ENCODE measurements around the gene EPB41L2. TPM values are rescaled to one million over a fixed set of nuclear protein-coding genes. Genes with fewer than 3 reads are reported as not detected.

Gene EPB41L2
- total RNA-seq, 1 experiment from 2014 or later: 74.8 TPM

DNA sequence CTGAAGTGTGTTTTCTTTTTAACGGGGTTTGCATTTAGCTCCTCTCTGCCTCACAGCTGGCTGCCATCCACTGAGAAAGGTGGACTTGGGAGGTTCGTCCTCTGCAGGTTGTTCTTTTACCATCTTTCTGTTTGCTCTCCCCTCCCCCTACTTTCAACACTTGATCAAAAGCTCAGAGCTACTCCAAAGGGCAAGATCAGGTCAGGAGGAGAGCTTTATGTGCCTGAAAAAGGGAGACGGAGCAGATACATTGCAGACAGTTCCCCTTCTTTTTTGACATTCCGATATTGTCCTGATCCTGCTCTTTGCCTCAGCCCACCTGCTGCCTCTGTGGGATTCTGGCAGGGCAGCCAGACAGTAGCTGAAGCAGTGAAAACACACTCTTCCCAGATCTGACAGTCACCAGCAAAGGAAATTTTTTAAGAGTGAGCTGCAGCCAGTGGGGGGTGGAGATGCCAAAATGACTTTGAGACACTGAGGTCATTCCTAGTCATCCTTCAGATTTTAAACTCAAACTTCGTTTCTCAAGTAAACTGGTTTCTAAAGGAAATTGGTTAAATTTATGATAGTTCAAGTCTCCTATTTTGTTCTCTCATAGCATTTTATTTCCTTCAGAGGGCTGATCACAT lies 209.4 kb downstream of the EPB41L2 start (continued):
- TF ChIP-seq, protein P1, sequence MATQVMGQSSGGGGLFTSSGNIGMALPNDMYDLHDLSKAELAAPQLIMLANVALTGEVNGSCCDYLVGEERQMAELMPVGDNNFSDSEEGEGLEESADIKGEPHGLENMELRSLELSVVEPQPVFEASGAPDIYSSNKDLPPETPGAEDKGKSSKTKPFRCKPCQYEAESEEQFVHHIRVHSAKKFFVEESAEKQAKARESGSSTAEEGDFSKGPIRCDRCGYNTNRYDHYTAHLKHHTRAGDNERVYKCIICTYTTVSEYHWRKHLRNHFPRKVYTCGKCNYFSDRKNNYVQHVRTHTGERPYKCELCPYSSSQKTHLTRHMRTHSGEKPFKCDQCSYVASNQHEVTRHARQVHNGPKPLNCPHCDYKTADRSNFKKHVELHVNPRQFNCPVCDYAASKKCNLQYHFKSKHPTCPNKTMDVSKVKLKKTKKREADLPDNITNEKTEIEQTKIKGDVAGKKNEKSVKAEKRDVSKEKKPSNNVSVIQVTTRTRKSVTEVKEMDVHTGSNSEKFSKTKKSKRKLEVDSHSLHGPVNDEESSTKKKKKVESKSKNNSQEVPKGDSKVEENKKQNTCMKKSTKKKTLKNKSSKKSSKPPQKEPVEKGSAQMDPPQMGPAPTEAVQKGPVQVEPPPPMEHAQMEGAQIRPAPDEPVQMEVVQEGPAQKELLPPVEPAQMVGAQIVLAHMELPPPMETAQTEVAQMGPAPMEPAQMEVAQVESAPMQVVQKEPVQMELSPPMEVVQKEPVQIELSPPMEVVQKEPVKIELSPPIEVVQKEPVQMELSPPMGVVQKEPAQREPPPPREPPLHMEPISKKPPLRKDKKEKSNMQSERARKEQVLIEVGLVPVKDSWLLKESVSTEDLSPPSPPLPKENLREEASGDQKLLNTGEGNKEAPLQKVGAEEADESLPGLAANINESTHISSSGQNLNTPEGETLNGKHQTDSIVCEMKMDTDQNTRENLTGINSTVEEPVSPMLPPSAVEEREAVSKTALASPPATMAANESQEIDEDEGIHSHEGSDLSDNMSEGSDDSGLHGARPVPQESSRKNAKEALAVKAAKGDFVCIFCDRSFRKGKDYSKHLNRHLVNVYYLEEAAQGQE (IDR thresholded peaks at IDR 0.05; ENCODE audit: low read depth): no peak
- TF ChIP-seq, protein P2, sequence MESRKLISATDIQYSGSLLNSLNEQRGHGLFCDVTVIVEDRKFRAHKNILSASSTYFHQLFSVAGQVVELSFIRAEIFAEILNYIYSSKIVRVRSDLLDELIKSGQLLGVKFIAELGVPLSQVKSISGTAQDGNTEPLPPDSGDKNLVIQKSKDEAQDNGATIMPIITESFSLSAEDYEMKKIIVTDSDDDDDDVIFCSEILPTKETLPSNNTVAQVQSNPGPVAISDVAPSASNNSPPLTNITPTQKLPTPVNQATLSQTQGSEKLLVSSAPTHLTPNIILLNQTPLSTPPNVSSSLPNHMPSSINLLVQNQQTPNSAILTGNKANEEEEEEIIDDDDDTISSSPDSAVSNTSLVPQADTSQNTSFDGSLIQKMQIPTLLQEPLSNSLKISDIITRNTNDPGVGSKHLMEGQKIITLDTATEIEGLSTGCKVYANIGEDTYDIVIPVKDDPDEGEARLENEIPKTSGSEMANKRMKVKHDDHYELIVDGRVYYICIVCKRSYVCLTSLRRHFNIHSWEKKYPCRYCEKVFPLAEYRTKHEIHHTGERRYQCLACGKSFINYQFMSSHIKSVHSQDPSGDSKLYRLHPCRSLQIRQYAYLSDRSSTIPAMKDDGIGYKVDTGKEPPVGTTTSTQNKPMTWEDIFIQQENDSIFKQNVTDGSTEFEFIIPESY (IDR thresholded peaks at IDR 0.05; ENCODE audit: extremely low read depth, insufficient replicate concordance, low read length): no peak
- TF ChIP-seq RAD21 (IDR thresholded peaks at IDR 0.05; ENCODE audit: low read depth): no peak

DNA sequence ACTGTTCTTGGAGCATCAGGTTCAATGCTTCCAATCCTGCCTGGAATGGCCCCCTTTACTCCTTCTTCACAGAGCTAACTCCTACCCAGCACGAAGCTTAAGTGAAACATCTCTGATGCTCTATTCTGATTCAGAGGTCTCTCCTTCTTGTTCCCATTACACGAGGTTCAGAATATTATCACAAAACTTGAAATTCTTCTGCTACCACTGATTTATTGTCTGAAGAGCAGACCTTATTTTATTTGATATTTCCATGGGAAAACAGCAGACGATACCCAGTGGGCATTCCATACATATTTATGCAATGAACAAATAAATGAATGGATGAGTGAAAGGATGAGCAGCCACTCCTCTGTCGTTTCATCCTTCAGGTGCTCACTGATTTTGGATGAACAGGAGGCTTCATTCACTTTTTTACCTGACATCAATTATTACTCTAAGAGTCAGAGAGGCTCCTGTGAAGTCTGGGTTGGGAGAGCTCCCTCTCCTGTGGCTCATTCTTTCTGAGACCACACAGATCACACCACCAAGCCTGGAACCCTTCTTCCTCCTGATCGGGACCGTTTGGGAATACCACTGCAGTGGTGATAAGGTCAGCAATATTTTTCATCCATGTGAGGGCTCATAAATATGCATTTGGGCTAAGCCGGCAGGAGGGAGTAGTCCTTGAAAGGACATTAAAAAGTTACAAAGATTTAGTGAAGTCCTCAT lies 210.0 kb downstream of the EPB41L2 start:
- no peak overlapping the region for H3K27ac ChIP-seq (ENCODE audit: low read depth, low read length)
- H3K4me3 ChIP-seq (replicated peaks in 1 of 2; ENCODE audit: low read depth in 1 of 2, low read length in 2 of 2): no peak overlapping the region
- BruUV-seq (replicated peaks): no TSS peak
- no peaks in the 10 kb centered on the region for H3K9me3 ChIP-seq (ENCODE audit: control insufficient read depth in 1 of 2, insufficient read depth in 1 of 2, low read depth in 1 of 2, low read length in 2 of 2)
- no peak overlapping the region for H3K4me2 ChIP-seq (ENCODE audit: low read length)
- no peak overlapping the region for H2AFZ ChIP-seq (ENCODE audit: low read depth, low read length, poor library complexity, severe bottlenecking)
- H3K9ac ChIP-seq (ENCODE audit: low read length): no peak overlapping the region
- ChIA-PET RAD21 (ENCODE audit: low non-redundant PET in 1 of 2, low total read pairs in 2 of 2, uncharacterized antibody in 2 of 2, unreplicated experiment in 2 of 2) (no interaction called here), CTCF (no interaction called here), POLR2A (no interaction called here)
- H3K36me3 ChIP-seq (ENCODE audit: control insufficient read depth in 1 of 2, insufficient read depth in 2 of 2, low read length in 2 of 2): no peaks in the 10 kb centered on the region
- H3K79me2 ChIP-seq (ENCODE audit: insufficient read depth, low read length): no peaks in the 10 kb centered on the region
- peaks cover 0 to 5% of the 10 kb centered on the region in 2 experiments; a peak in 1 of 4 replicates for H3K4me1 ChIP-seq (ENCODE audit: control insufficient read depth in 1 of 2, insufficient read depth in 2 of 2, low read length in 2 of 2)
- DNase-seq (ENCODE audit: low read depth, low spot score): no peak
- H3K9me2 ChIP-seq (ENCODE audit: insufficient read depth): no peaks in the 10 kb centered on the region
- ATAC-seq: no peak
- intact Hi-C loops (cut with micrococcal nuclease): no loop called here
- no peaks in the 10 kb centered on the region for H3K27me3 ChIP-seq (ENCODE audit: insufficient read depth, low read length)
- no peaks in the 10 kb centered on the region for H4K20me1 ChIP-seq (ENCODE audit: insufficient read depth)
- TF ChIP-seq, protein P2 (IDR thresholded peaks at IDR 0.05; ENCODE audit: extremely low read depth, insufficient replicate concordance, low read length): no peak
- no peak for TF ChIP-seq SIN3A (IDR thresholded peaks at IDR 0.05; ENCODE audit: low read depth)
- TF ChIP-seq, protein P3, sequence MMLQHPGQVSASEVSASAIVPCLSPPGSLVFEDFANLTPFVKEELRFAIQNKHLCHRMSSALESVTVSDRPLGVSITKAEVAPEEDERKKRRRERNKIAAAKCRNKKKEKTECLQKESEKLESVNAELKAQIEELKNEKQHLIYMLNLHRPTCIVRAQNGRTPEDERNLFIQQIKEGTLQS (IDR thresholded peaks at IDR 0.05): no peak
- no peak for TF ChIP-seq SP1 (IDR thresholded peaks at IDR 0.05; ENCODE audit: low read depth)
- no peak for TF ChIP-seq JUND (IDR thresholded peaks at IDR 0.05)
- TF ChIP-seq, protein P4, sequence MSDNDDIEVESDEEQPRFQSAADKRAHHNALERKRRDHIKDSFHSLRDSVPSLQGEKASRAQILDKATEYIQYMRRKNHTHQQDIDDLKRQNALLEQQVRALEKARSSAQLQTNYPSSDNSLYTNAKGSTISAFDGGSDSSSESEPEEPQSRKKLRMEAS (IDR thresholded peaks at IDR 0.05): no peak
- TF ChIP-seq EGR1 (IDR thresholded peaks at IDR 0.05; ENCODE audit: low read depth): no peak
- TF ChIP-seq RAD21 (IDR thresholded peaks at IDR 0.05; ENCODE audit: low read depth): no peak
- TF ChIP-seq FOSL1 (IDR thresholded peaks at IDR 0.05; ENCODE audit: low read depth): no peak
- TF ChIP-seq ELF1 (IDR thresholded peaks at IDR 0.05; ENCODE audit: borderline replicate concordance, low read depth): no peak
